Stimulated activated CD4-positive, alpha-beta T cell treated with anti-CD3 and anti-CD28 coated beads, TNF-alpha, amount 100 ng/mL, for 48 hours (primary cell): Measurements from ENCODE around the gene SOCS7.
"Not testable (repeated sequence)": the region's sequence is repeated elsewhere in the genome, so short reads cannot be mapped to it uniquely, and the experiment has no call there.

ENCODE experiments used
- DNase-seq, 3 donors: peaks; one replicate each; pipeline ENCODE4 v3.0.0-alpha.2; 2020; ENCODE audit warnings: low read depth in 3 of 3

SOCS7 gene

DNA sequence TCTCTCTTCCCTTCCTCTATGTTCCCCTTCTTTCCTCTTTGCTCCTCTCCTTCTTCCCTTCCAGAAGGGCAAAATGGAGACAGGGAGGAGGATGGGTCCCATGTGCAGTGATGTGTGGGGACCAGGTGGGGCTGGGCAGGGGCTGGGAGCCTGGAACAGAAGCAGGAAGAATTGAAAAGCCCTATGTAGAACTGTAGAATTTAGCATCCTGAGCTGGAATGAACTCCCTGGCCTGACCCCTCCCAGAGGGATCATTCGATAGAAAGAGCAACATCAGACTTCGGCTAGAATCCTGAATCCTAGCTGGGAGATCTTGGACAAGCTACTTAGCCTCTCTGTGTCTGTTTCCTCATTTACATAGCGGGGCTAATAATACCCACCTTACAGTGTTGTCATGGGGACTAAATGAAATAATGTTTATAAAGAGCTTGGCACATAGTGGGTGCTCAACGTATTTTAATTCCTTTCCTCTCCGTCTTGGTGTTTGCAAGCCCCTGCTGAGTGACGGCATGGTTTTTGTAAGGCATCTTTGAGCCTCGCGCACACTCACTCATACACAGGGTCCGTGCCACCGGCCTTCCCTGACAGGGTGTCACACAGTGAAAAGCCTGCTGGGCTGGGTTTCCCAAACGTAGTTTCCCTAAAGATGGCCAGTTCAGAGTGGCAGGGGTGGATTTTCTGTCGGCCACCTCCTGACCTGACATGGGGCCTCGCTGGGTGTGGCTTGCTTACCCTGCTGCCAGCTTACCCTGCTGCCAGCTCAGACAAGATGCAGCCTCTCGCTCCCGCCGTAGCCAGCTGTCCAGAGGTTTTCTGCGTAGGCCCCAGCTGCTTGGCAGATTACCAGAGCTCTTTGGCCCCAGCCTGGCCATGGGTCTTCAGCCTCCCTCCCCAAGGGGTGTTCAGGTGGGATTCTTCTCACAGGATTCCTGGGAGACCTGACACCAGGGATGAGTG lies 70.5 kb downstream of the SOCS7 start:
- DNase-seq = no peak

DNA sequence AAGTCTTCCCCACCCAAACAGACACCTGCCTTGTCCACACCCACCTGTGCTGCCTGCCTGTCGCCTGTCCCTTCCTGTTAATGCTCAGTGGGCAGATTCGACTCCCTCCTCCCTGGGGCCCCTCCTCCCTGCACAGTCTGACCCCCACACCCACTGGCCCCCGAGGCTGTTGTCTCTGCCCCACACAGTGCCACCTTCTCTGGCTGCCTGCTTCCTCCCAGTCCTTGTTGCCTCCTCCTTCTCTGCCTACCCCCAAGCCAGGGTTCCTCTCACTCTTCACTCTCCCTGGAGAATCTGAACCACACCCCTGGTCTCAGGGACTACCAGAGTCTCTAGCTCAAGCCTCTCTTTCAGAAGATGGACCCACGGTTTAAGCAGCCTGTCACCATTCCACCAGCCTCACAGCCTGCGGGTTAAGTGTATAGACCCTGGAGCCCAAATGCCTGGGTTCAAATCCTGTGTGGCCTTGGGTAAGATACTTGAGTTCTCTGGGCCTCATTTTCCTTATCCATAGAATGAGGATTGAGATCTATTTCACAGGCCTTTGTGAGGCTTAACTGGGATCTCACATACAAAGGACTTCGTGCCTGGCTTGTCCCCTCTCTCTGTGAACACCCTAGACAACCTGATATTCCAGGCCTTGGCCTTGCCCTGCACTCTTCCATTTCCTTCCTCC lies 72.8 kb downstream of the SOCS7 start:
- DNase-seq = no peak

- DNase-seq = no peak
Observed at GRCh38 chr17:38425031-38425430, 73.4 kb downstream of the SOCS7 start.

DNA sequence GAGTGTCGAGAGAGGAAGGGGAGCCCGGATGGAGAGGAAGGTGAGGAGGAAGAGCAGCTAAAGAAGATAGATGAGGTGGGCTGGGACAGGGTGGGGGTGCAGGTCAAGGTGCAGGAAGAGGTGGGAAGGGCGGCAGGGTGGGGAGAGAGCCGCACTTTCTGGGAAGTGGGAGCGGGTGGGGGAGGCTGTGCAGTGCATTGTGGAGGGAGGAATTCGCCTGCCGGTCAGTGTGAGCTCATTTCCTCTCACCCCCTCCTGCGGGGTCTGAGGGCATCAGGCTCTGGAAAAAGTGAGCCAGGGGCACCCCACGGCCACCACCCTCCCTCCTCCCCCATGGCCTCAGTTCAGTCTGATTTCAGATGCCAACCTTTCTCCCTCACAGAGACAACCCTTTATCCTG lies 74.1 kb downstream of the SOCS7 start:
- DNase-seq = no peak

DNA sequence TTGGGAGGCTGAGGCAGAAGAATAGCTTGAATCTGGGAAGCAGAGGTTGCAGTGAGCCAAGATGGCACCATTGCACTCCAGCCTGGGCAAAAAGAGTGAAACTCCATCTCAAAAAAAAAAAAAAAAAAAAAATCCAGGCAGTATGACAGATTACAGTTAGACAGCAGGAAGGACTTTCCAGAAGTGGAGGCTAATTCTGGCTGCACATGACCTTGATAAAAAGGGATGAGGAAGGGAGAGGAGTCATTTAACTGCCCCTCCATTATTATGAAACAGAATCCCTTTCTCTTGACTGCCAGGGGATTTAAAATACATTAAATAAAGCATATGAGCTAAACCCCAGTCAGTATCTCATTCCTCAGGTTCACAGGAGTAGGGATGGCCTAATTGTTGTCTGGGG lies 74.8 kb downstream of the SOCS7 start:
- no peak for DNase-seq

- DNase-seq = no peak
Observed at GRCh38 chr17:38427160-38427949, 75.7 kb downstream of the SOCS7 start.

GRCh38 chr17:38428112-38428642 lies 76.5 kb downstream of the SOCS7 start, which contains the start of gene ARHGAP23:
ARHGAP23 (plus strand) TSS chr17:38428464; CDS start chr17:38428486, 22 bp downstream.
- peak in 1 of 3 donors; percentile 27 for DNase-seq

GRCh38 chr17:38428643-38429371 lies 77.2 kb downstream of the SOCS7 start:
- DNase-seq = no peak

DNA sequence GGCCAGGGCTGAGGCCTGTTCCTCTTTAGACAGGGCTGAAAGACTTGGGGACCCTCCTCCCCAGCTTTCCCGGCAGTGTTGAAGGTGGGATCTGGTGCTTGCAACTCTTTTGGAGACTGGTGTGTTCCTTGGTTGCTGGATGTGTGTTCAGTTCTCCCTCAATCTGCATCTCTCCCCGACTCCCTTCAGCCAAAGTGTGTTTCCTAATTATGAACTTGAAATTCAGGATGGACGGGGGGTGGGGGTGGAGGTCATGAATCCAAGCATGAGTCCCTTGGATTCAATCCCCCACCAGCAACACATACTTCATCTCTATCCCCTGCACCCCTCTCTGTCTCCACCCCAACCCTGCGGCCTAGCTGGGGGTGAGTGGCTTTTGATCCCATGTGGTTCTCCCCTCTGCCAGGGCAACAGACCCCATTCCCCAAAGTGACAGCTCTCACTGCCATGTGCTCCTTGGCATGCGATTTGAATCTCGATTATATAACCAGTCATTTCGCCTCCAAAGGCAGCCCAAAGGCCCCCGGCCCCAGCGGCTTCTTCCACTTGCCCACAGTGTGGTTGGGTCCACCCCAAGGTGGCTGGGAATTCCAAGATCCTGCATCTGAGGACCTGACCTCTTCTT lies 77.9 kb downstream of the SOCS7 start:
- no peak for DNase-seq

GRCh38 chr17:38430316-38430715 lies 78.7 kb downstream of the SOCS7 start:
- no peak for DNase-seq

GRCh38 chr17:38430822-38431221 lies 79.2 kb downstream of the SOCS7 start:
- no peak for DNase-seq

- no peak for DNase-seq
Observed at GRCh38 chr17:38431346-38432145, 79.9 kb downstream of the SOCS7 start.

DNA sequence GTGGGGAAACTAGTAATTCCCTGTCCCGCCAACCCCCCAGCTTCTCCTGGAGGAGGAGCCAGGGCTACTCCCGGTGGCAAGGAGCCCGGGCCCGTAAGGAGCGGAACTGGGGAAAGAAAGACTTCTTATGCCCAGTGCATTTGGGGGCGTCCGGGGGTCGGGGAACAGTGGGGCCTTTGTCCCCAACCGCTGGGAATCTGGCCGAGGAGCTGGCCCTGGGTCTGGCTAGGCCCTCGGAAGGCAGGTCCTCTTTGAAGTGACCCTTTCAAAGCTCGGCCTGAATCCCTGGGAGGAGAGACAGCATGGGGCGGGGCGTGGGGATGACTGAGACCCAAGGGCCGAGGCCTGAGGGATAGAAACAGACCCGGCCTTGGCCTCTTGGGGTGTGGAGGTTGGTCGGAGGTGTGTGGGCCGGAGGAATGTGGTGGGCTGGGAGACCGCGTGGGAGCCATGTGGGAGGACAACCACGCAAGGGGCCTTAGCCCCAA lies 82.6 kb downstream of the SOCS7 start:
- no peak for DNase-seq

DNA sequence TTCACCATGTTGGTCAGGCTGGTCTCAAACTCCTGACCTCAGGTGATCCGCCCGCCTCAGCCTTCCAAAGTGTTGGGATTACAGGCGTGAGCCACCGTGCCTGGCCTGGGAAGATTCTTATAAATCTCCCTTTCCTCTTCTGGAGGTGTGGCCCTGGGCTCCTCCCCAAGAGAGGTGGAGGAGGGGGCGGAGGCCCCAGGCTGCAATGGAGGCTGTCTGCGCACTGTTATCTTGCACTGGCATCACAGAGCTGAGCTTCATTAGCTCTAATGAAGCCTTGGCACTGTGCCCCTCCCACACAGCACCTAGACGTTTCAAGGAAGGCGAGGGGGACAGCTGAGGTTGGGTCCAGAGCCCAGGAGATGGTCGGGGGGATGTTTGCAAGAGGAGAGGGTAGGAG lies 84.2 kb downstream of the SOCS7 start:
- no peak for DNase-seq

DNA sequence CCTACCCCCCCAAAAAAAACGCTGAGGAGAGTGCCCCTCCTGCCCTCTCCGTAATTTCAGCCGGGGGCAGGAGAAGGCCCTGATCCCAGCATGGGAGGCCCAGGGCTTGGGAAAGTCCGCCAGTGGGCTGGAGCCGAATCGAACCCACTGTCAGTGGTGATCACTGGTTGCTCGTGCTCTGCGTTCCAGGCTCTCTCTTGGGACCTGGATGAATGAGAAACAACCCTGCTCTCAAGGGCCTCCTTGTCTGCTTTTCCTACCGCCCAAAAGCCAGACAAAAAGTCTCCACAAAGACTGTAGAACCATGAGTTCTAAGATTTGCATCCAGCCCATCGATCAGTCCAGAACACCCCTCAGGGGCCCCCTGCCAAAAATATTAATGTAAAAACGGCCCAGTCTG lies 84.7 kb downstream of the SOCS7 start:
- no peak for DNase-seq

DNA sequence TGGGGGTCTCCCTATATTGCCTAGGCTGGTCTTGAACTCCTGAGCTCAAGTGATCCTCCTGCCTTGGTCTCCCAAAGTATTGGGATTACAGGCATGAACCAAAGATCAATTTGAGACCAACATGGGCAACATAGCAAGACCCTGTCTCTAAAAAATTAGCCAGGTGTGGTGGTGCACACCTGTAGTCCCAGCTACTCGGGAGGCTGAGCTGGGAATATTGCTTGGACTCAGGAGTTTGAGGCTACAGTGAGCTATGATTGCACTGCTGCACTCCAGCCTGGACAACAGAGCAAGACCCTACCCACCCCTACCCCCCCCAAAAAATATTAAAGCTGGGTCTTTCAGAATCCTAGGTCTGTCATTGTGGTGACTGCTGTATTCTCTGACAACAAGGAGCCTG lies 85.7 kb downstream of the SOCS7 start:
- DNase-seq = not testable (repeated sequence)

DNA sequence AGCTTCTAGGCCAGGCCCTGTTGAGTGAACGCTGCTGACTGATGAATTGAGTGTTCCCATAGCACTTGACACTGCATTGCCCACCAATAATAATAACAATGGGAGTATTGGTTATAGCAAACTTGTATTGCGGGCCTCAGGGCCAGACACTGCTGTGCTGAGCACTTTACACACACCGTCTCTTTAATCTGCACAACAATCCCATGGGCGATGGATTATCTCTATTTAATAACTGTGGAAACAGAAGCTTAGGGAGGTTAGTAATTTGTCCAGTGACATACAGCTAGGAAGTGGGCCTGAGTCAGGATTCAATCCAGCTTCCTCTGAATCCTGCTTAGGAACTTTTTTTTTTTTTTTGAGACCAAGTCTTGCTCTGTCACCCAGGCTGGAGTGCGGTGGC lies 87.8 kb downstream of the SOCS7 start:
- DNase-seq = no peak

- no peak for DNase-seq
Observed at GRCh38 chr17:38440614-38441397, 89.2 kb downstream of the SOCS7 start.
